PC-9 (cell line): ENCODE measurements around the gene ZFP91.

Experiments used
- CTCF ChIP-seq: fragments of 200-600 bp; sonication (generic); conservative IDR thresholded peaks from 2 replicates; pipeline ENCODE4 v1.6.1; 2017; ENCODE audit warnings: mixed run types, antibody characterized with exemption, mild to moderate bottlenecking, moderate library complexity
- EZH2 ChIP-seq: fragments of 200-600 bp; sonication (generic); IDR thresholded peaks from 2 replicates; pipeline ENCODE4 v1.8.0; 2017; ENCODE audit warnings: antibody characterized with exemption, low read depth

GRCh38 chr11:58622344-58622743 is 43.5 kb downstream of the ZFP91 start, which contains the start of gene CNTF:
- TF ChIP-seq CTCF (no peak), EZH2 (no peak)
